ENCODE results near the gene CLSTN1.

The CLSTN1 gene

DNA sequence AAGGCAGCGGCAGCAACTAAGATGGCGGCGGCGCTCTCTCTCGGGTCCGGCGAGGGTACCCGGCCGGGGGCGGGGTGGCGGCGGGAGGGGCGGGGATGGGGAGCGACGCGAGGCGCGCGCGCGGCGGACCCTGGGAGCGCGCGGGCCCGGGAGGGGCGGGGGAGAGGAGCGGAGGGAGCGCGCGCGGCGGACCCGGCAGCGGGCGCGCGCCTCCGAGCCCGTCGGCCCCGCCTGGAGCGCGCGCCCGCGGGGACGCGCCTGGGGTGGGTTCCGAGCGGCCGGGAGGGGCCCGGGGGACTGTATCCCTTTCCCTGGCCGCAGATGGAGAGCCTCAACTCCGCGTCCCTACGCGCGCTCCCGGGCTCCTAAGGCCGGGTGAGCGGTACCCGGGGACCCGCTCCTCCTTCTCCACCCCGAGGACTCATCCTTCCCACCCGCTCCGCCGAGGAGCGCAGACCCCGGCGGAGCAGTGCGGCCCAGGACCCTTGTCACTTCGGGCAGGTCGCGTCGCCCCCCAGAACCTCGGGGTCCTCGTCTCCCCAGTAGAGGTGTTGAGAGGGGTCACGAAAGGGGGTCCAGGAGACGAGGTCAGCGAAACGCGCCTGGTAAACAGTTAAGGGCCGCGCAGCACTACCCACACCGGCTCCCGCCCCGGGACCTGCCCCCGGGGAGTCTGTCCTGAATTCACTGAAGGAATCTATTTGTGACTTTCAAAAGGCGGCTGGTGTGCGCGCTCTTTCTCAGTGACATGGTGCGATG, at the start of gene CLSTN1:
CLSTN1 (minus strand) TSS at position 23 of the 759 bp plus-strand sequence. CDS start 232 bp downstream, outside the sequence.
- DNase-seq, result peak; percentile 77 to 87

DNA sequence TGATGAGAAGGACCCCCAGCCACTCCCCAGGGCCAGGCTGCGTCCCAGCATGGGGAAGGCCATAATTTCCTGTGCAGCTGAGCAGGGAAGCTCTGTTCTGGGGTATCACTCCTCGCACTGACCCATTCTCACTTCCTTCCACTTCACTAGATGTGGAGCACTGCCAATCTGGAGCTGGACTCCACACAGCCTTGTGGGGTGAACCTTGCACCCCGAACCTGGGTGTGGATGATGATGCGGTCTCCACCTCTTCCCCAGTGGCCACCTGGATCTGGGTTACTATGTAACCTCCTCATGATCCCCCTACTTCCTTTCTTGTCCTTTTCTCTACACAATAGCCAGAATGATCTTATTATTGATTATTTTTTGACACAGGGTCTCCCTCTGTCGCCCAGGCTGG, 49.6 kb upstream of the CLSTN1 start:
- DNase-seq, result no peak

DNA sequence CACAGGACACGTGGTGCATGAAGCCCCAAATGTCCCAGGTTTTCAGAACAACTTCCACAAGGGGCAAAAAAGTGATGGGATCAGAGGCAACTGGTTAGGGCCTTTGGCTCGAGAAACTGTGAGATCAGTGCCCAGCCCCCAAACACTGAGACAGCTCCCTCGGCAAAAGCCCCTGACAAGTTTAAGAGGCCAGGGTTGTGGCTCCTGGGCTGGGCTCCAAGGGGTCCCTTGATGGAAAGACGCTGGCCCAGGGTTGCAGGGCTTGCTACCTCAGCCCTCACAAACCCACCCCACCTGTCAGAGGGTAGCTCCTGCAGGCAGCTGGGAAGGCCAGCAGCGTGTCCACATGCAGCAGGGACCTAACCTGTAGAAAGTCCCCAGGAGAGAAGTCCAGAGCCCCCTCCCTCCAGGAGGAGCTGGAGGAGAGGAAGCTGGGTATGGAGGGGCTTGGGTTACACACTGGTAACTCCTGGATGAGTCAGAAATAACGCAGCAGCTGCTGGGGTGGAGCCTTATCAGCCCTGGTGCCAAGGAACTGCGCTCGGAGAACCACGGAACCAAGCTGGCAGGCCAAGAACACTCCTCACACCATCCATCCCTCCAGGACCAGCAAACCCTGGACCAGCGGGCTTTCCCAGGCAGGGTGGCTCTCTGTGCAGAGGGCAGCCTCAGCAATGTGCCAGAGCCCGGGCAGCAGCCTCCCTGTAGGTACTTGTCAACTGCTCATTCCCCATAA, 48.8 kb upstream of the CLSTN1 start:
- DNase-seq, result no peak

DNA sequence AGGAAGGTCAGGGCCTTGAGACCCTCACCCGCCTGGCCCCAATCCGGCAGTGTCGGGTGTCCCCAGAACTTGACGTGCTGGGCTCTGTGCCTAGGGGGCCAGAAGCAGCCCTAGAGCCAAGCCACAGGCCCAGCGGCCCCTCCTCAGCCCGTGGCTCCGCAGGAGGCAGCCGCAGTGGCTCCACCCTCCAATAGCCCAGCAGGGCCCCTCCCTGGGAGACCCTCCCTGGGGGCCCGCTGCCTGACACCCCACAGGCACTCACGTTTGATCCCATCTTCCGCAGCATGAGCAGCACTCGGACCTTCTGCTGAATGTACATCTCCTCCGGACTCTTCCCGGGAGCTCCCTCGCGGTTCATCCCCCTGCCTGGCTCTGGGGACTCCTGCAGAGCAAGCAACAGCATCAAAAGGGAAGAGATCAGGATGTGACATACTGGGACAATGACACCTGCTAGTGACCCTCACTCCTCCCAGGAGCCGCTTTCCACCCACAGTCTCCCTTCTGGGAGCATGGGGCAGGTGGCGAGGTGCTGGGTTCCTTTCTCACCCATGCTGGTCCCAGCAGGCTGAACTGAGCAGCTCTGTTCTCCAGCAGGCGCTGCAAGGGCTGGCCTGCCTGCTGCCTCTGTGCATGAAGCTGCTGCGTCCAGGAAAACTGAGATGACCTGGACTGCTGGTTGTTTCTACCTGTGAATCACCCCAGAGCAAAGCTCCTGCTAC, 48.1 kb upstream of the CLSTN1 start:
- no peak for DNase-seq

DNA sequence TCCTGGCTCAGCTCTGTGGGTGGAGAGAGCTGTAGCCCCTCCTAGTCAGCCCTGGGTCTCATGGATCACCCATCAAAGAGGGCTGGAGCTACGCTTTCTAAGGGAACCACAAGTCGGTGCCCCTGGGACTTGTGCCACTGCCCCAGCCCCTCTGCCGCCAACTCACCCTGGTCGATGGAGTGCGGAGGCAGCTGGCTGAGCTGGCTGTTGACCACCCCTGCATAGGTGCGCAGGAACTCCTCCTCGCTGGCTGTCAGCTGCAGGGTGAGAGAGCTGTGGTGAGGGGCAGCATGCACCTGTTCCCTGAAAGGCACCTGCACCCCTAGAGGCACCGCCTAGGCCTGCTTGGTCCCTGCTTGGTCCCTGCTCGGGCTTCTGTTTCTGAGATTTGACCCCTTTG, 47.3 kb upstream of the CLSTN1 start:
- DNase-seq, result no peak

DNA sequence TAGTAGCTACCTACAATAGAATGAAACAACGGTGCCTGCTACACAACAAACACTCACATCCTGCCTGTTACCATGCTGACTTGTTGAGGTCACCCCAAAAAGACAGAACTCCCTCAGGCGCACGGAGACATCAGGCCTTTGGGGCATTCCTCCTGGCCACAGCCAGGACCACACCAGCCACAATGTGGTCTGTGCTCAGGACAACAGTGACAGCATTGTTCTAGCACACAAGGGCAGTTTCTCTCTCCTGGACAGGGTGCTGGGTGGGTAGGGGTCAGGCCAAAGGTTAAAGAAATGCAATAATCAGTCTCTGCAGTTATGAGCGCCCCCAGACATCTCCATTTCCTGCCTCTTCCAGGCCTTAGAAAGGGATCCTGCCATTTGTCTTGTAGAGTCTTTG, 46.8 kb upstream of the CLSTN1 start:
- DNase-seq, result no peak

DNA sequence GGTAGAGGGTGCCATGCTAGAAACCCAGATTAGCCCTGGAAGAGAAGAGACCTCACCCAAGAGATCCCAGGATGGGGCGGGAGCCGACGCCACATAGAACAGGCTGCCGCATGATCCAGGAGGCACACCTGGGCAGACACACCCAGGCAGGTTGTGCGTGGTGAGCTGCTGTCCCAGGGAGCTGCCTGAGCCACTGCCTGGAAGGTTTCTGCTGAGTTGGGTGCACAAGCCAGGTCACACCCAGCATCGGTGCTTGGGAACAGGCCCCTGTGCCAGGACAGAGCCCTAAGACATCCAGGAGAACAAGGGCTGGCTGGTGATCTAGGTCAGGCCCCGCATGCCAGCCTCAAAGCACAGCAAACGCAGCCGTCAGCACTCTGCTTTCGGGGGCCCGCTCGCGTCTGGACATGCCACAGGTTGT, 46.1 kb upstream of the CLSTN1 start:
- DNase-seq, result no peak

DNA sequence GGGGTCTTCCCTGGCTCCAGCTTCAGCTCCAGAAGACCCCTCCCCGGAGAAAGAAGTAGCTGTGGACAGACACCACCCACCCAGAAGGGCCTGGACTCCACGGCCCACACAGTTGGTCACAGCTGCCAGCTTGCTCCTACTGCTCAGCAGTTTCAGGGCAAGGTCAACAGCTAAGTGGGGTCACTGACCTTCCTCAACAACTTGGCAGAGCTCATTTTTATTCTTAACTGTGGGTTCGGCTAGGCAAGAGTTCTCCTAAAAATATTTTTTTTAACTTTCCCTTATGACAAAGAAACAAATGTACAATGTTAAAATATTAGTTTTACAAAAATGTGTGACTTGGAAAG, 44.5 kb upstream of the CLSTN1 start:
- no peak for DNase-seq

DNA sequence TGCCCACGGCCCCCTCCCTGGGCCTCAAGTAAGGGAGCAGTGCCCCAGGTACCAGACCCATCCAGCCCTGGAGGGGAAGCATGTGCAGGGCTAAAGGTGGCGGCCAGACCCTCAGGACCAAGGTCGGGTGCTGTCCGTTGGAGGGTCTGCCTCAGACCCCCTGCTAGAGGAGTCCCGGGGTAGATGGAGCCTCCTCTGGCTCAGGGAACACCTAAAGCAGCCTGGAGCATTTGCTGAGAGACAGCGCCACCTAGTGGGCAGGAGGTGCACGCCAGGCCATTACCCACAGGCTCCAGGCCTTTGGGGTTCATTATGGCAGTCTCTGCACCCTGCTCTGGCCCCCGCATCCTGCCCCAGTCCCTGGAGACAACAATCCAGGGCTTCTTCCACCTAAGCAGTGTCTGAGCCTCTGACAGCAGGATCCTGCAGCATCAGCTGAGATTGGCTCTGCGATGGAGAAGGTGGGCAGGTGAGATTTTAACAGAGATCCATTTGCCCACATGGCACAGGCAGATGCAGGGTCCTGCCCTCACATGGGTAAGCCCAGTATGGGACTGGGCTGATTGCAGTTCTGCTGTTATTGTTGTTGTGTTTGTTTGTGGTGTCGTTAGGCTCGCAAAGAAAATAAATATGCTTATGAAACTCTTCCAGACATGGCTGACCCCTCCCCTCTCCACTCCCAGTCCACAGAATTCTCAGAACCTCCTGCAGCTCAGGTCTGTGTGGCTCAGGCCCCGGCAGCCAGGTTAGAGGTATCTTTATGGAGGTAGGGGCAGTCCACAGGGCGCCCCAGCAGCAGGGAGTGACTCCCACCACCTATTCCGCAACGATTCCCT, 43.9 kb upstream of the CLSTN1 start:
- DNase-seq, result peak; percentile 57 to 79

DNA sequence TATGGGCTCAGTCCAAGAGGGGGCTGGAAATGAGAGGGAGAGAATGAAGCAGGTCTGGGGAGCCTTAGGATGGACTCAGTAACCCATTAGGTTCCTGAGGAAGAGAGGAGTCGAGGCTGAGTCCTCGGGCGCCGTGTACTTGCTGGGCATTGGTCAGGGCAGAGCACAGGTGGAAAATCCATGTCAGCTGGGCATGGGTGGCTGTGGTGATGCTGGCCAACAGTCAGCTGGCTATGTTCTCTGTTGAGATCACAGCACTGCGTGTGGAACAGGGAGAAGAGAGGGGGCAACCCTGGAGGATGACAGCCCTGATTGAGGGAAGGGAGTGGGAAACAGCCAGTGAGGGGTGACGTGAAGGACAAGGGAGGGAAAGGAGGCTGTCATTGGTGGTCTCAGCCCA, 43.1 kb upstream of the CLSTN1 start:
- no peak for DNase-seq

DNA sequence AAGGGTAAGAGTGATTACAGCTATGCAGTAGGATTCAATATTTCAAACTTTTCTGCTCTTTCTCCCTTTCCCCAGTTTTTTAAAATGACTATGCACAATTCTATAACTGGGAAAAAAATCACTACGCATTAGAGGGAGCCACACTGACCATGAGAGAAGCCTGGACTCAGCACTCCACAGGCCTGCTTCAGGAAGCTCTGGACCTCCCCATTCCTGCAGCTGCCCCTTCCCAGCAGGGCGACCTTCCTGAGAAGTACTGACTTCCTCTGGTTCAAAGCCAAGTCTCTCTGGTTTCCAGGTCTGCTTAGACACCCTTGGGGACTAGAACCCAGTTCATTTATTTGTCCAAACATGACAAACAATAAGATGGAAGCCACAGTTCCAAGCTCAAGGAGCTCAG, 42.0 kb upstream of the CLSTN1 start:
- no peak for DNase-seq

DNA sequence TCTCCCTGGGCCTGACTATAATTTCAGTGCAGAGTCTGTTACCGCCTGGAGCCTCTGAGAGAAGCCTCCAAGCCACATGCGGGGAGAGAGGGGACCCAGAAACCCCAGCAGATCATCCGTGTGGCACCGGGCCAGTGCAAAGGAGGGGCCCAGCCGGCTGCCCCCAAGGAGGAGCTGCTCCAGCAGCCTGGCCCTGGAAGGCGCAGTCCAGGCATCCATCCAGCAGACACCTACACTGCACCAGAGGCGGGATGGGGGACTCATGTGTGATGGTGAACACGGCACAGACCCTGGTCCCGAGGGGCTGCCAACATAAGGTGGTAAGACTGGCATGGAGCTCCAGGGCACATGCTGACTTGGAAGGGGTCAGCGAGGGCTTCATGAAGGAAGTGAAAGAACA, 39.6 kb upstream of the CLSTN1 start:
- DNase-seq, result no peak

DNA sequence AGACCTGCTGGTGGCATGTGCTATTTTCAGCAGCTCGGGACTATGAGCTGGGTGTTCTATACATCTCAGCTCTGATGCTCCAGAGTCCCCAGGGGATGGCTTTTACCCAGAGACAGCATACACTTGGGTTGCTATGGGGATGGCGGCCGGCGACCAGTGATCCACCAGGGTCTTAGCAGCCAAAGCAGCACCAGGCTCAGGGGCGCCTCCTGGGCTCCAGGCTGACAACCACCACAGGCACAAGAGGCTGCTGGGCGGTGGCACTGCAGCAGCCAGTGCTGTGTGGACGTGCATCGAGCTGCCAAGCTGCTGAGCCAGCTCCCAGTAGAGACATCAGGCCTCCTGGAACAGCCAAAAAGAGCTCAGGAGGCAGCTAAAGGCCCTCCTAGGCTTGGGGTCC, 37.6 kb upstream of the CLSTN1 start:
- DNase-seq, result no peak

DNA sequence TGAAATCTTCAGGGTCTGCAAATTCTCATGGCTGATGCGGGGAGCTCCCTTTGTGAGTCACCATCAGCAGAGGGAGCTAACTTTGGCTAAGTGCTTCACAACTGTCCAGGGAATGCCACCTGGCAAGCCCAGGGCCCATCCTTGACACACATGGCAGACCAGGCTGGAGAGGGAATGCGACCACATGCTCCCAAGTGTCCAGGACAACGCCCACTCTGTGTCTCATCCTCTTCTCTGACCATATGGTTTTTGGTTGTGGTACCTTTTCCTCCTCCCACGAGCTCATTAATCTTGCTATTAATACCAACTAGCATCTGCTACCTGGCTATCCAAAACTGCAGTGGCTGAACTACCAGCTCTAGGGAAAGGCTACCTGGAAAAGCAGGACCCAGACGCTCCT, 37.1 kb upstream of the CLSTN1 start:
- DNase-seq, result no peak

DNA sequence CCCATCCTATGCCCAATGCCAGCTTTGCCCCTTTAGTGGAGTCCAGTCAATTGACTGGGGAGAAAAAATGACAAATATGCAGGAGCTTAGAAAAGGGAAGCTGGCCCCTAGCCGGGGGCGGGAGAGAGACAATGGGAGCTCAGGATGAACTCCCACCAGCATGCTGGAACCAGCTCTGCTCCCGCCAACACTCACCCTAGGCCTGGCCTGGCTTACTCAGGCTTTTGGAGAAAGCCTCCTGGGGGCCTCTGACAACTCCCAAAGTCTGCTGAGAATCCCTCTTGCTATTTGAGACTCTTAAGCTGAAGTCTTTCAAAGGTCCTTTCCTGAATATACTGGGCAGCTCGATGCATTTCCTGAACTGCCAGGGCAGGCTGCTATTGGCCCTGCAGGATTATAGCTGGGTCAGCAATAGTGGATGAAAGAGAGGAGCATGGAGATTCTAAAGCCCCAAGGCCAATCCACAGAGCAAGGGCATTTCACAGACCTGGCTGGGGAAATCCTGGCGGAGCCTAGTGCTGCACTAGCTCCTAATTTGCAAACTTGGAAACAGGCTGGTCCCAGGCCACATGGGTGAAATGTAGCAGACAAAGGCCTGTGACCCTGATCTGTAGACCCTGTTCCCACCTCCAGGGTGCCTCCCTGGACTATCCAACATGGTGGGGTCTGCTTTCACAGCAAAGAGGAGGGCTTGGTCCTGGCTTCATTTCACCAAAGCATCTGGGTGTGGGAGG, 35.7 kb upstream of the CLSTN1 start:
- DNase-seq, result no peak

DNA sequence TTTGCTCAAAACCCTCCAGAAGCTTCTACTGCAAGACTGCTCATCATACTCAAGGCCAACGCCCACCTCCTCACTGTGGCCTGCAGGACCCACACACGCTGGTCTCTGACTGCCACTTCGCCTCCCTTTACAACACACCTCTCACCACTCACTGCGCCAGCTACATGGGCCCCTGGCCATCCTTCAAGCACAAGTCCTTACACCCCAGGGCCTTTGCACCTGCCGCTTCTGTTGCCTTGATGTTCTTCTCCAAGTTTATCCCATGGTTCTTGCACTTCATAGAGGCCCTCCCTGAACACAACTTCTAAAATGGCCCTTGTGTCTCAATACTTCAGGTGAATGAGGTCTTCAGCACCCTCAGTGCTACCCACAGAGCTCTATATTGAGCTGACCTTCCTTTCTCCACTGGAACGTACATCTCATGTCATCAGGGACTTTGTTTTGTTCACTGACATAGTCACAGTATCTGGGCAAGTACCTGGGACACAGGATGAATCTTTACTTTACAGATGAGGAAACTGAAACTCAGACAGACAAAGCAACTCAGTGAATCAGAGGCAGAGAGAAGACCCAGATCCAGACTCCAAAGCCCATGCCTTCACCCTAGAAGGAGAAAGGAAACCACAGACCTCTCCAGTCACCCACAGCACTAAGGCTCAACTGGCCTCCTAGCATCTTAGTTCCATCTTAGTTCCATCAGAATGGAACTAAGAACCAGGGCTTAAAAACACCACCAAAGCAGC, 34.7 kb upstream of the CLSTN1 start:
- DNase-seq, result no peak

DNA sequence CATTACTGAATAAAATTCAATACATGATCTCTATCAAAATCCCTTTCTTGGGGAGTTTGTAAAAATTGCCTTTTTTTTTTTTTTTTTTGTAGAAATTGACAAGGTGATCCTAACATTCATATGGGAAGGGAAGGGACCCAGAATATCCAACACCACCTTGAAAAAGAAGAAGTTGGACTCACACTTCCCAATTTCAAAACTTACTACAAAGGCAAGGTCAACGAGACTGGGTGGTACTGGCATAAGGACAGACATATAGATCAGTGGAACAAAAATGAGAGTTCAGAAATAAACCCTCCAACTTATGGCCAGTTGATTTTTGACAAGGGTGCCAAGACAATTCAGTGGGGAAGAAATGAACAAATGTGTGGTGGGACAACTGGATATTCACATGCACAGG, 31.4 kb upstream of the CLSTN1 start:
- DNase-seq, result no peak

DNA sequence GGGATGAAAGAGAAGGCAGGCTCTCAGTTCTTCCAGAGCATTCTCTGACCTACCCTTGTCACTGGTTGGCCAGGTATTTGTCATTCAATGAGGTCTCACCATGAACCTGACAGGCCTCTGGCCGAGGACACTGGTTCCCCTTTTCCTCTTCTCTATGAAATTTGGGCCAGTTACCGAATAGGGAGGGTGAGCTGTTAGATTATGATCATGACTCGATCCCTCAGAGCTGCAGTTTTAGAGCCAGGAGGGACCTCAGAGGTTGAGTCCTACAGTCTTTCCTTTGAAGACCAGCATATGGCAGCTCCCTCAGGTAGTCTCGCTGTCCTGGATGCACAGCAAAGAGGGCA, 29.5 kb upstream of the CLSTN1 start:
- DNase-seq, result no peak

DNA sequence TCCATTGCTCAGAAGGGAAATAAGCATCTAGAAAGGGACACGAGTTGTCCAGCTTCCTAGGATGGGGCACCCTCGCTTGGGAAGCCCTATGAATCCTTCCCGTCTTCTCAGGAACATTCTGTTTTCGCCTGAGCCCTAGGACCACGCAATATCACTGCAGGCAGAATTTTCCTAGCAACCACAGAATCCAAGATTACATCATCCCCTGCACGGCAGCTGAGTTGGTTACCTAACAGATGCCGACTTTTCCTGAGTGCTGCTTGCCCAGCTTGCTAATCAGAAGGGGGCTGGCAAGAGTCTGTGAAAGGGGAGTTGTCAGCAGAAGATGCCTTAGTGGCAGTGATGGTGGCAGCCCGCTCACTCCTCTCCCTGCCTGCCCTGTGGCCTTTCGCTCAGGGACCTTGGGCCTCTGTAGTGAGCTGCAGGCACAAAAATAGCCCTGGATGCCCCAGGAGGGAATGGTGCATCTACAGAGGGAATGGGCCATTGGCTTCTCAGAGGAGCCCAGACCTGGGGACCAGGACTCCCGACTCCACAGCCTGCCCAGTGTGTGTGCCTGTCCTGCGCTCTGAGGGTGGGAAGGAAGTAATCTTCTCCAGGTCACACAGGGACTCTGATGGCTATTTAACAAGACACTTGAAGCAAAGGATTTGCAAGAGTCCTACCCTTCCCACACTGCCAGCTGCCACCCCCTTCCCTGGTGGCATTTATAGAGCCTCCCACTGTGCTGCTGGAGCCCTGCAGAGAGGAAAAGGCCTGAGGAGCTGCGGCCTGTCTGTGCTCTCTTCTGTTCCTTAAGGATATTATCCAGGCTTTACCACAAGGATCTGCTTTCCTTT, 28.9 kb upstream of the CLSTN1 start:
- DNase-seq, result no peak

DNA sequence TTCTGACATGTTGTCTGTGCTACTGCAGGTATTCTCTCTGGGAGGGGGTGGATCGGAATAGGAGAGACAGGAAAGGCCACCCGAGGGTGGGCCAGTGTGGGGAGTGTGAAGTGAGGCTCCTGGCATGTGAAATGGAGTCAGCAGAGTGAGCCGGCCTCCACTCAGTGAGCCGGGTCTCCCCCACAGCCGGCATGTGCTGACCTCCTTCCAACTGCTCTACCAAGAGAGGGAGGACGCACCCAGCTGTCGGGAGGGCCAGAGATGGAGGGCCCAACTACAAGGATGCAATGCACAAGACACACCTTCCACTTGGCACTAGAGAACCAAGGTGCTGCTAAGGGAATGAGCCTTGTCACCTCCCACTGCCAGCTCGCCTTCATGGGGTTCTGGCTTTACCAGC, 28.2 kb upstream of the CLSTN1 start:
- no peak for DNase-seq
